Measurements from ENCODE around the gene ACSF2. TPM values are rescaled to one million over a fixed set of nuclear protein-coding genes. Genes with fewer than 3 reads are reported as not detected.
"Not testable (repeated sequence)": the region's sequence is repeated elsewhere in the genome, so short reads cannot be mapped to it uniquely, and the experiment has no call there.

The ACSF2 gene
- total RNA-seq, 1 donor from 2014 or later: 8.8 TPM

DNA sequence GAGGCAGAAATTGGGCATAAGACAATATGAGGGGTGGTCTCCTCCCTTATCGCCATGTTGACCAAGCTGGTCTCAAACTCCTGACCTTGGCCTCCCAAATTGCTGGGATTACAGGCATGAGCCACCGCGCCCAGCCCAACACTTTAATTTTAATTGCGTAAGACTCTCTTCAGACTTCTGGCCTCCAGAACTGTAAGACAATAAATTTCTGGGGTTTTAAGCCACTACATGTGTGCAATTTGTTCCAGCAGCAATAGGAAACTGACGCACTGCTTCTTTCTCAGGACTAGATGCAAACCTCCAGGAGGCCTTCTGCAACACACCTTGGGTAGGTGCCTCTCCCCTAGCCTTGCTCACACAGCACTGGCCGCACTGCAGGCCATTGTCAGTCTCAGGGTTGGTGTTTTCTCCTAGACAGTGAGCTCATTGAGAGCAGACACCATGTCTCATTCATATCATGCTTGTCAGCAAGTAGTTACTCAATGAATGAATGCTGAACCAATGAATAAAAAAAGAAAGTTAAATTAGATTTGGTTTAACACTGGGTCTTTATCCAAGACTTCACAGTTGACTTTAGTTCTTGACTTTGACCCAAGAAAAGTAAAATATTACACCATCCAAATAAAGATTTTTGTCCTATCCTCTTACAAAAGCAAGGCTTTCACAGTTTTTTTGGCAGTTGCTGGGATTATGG, 5.5 kb upstream of the ACSF2 start:
- no peak overlapping the region for H3K27ac Mint-ChIP-seq
- H3K9me3 Mint-ChIP-seq: no peaks in the 10 kb centered on the region
- no peak for DNase-seq (ENCODE audit: low spot score)
- peaks cover 14% of the 10 kb centered on the region for H3K27me3 Mint-ChIP-seq (ENCODE audit: insufficient read depth)
- peaks cover 24% of the 10 kb centered on the region for H3K4me1 Mint-ChIP-seq (ENCODE audit: low read depth)
- H3K36me3 Mint-ChIP-seq (ENCODE audit: low read depth): peaks cover 2% of the 10 kb centered on the region
- intact Hi-C loops (cut with micrococcal nuclease): loop anchor here (1.0 kb wide), 1 partner anchor 23 kb away; the partner anchor contains the start of gene LRRC59
- no peak overlapping the region for H3K4me3 Mint-ChIP-seq

DNA sequence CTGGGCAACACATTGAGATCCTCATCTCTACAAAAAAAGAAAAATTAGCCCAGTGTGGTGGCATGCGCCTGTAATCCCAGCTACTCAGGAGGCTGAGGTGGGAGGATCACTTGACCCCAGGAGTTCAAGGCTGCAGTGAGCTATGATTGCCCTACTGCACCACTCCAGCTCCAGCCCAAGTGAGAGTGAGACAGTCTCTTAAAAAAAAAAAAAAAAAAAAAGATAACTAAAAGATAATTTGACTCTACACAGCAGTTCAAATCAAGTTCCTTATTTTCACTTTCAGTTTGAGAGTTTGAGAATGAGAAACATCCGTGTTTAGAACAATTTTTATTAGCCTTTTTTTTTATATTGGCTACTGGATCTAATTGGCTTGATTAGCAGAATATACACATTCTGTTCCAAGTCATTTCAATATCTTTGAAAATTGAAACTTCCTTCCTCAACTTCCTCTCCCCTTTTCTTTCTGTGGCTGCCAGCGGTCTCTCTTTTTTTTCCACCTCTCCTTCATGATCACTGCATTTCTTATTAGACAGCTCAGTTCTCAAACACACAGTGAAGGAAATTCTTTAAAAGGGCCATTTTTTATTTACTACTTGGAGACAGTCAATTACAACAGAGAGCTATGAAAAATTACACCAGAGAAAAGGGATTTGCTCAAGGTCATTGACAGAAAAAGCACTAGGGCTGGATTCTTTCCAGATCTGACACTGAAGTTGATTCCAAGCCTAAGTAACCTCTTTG, 4.5 kb upstream of the ACSF2 start:
- no peak for DNase-seq (ENCODE audit: low spot score)
- Mint-ChIP-seq H3K4me1 (ENCODE audit: low read depth) (peaks cover 27% of the 10 kb centered on the region), H3K4me3 (peak overlapping the region; percentile 77), H3K9me3 (no peaks in the 10 kb centered on the region), H3K27ac (peak overlapping the region; percentile 79), H3K36me3 (ENCODE audit: low read depth) (peaks cover 2% of the 10 kb centered on the region), H3K27me3 (ENCODE audit: insufficient read depth) (peaks cover 14% of the 10 kb centered on the region)
- intact Hi-C loops (cut with micrococcal nuclease): loop anchor here (1.0 kb wide), 1 partner anchor 24 kb away; the partner anchor contains the start of gene LRRC59

DNA sequence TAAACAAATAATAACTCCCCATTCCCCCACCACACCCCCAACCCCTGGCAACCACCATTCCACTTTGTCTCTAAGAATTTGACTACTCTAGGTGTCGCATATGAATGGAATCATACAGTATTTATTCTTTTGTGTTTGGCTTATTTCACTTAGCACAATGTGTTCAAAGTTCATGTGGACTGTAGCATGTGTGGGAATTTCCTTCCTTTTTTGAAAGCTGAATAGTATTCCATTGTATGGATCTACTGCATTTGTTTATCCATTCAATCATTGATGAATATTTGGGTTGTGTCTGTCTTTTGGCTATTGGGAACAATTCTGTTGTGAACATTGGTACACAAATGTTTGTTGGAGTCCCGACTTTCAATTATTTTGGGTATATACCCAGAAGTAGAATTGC, 3.3 kb upstream of the ACSF2 start:
- H3K4me1 Mint-ChIP-seq (ENCODE audit: low read depth): peaks cover 32% of the 10 kb centered on the region
- no peak overlapping the region for H3K4me3 Mint-ChIP-seq
- no peak for DNase-seq (ENCODE audit: low spot score)
- peaks cover 7% of the 10 kb centered on the region for H3K27me3 Mint-ChIP-seq (ENCODE audit: insufficient read depth)
- H3K36me3 Mint-ChIP-seq (ENCODE audit: low read depth): peaks cover 2% of the 10 kb centered on the region
- intact Hi-C loops (cut with micrococcal nuclease): no loop called here
- no peaks in the 10 kb centered on the region for H3K9me3 Mint-ChIP-seq
- no peak overlapping the region for H3K27ac Mint-ChIP-seq

DNA sequence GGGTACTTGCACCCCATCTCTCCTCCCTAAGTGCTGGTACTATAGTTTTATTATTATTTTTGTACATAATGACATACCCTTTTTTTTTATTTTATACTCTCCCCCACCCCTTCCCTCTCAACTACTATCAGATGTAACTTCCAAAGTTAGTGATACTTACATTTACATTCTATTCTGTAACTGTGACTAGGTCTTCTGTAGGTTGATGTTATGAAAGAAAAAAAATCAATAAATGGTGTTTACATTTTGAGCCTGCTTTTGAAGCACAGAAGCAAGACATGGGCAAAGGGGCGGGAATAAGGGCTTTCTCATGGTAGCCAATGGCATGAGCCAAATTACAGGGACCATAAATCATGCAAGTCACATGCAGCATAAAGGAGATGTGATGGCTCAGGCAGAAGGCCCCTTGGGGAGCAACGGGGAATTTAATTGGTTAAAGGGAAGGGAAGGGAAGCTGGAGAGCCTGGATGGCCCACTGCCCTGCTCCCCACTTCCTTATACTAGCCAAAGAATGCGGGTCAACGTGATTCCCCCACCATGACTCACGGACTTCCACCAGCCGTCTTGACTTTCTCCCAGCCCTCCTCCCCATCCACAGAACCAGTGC, 2.4 kb upstream of the ACSF2 start:
- no peak overlapping the region for H3K4me3 Mint-ChIP-seq
- H3K9me3 Mint-ChIP-seq: no peaks in the 10 kb centered on the region
- intact Hi-C loops (cut with micrococcal nuclease): no loop called here
- no peak overlapping the region for H3K27ac Mint-ChIP-seq
- peaks cover 2% of the 10 kb centered on the region for H3K36me3 Mint-ChIP-seq (ENCODE audit: low read depth)
- peaks cover 2% of the 10 kb centered on the region for H3K27me3 Mint-ChIP-seq (ENCODE audit: insufficient read depth)
- peaks cover 35% of the 10 kb centered on the region for H3K4me1 Mint-ChIP-seq (ENCODE audit: low read depth)
- no peak for DNase-seq (ENCODE audit: low spot score)

DNA sequence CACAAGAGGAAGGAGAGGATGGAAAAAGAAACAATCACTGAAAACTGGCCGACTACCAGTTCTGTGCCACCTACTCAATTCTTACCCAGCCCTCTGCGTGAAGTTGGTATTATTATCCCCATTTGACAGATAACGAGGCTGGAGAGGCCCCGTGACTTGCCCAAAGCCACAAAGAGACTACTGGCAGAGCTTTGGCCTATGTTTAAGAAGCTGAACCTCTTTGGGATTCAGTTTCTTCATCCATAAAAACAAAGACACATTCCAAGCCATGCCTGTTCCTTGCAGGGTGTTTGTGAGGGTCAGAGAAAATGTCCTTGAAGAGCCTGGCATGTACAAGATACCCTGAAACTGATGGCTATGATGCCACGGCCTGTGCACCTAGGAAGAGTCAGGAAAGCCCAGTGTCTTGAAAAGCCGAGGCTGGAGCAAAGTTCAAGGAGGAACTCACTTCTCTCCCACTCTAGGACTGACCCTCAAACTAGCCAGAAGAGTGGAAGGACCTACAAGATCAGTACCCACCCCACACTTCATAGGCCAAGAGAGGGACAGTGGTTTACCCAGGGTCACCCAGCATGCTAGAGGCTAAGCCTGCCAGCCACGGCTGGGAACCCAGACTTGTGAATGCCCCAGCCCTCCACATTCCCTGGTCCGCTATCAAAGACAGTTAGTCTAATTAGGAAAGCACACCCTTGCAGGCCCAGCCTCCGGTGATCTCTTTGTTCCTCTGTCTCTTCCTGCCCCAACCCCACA, 1.6 kb upstream of the ACSF2 start:
- Mint-ChIP-seq H3K9me3 (no peaks in the 10 kb centered on the region), H3K27ac (no peak overlapping the region), H3K36me3 (ENCODE audit: low read depth) (peaks cover 2% of the 10 kb centered on the region), H3K4me3 (peak overlapping the region; percentile 87), H3K27me3 (ENCODE audit: insufficient read depth) (no peaks in the 10 kb centered on the region), H3K4me1 (ENCODE audit: low read depth) (peaks cover 35% of the 10 kb centered on the region)
- intact Hi-C loops (cut with micrococcal nuclease): no loop called here
- no peak for DNase-seq (ENCODE audit: low spot score)

DNA sequence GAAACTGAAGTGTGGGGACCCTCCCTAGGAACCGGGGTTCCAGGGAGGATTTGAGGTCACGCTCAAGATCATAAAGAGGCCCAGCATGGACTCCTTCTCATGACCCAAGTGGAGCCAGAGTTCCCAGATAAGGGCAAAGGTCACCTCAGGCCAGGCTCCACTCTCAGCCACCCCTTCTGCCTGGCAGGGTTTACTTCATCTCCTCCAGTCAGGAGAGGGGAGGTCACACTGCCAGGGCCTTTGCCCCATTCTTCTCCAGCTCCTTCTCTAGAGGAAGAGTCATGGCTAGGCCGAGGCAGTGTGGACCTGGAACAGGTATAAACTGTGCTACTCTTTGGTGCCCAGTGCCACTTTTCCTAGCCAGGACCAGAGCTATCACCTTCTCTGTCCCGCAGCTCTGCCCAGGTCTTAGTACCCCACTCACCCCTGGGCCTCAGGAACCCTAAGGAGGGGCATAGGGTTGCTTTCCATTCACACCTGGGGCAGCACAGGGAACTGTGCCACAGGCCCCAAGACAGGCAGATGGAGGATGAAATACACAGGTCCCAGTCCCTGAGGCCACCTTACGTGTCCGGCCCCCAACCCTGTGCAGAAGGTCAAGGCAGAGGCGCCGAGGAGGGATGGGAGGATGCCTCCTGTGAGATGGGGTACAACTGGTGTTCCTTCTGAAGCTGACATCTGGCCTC, 879 bp upstream of the ACSF2 start:
- intact Hi-C loops (cut with micrococcal nuclease): no loop called here
- DNase-seq (ENCODE audit: low spot score): no peak
- no peaks in the 10 kb centered on the region for H3K9me3 Mint-ChIP-seq
- H3K4me3 Mint-ChIP-seq: peak overlapping the region; percentile 87
- H3K36me3 Mint-ChIP-seq (ENCODE audit: low read depth): peaks cover 2% of the 10 kb centered on the region
- H3K27ac Mint-ChIP-seq: peak overlapping the region; percentile 65
- no peaks in the 10 kb centered on the region for H3K27me3 Mint-ChIP-seq (ENCODE audit: insufficient read depth)
- H3K4me1 Mint-ChIP-seq (ENCODE audit: low read depth): peaks cover 35% of the 10 kb centered on the region

DNA sequence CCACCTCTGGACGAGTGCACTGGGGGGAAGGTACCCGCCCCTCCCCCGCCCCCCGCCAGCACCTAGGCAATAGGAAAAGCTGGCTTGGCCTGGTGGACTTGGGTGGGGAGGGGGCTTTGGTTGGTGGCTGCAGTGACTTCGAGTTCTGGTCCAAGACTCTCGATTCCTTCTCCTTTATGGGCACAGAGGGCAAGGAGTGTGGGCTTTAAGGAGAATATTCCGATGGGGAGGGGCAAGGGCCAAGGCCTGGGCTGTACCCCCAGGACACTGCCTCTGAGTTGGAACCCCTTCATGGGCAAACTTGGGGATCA, 409 bp downstream of the ACSF2 start:
- Mint-ChIP-seq H3K27ac (no peak overlapping the region), H3K9me3 (no peaks in the 10 kb centered on the region), H3K4me1 (ENCODE audit: low read depth) (peaks cover 31% of the 10 kb centered on the region)

DNA sequence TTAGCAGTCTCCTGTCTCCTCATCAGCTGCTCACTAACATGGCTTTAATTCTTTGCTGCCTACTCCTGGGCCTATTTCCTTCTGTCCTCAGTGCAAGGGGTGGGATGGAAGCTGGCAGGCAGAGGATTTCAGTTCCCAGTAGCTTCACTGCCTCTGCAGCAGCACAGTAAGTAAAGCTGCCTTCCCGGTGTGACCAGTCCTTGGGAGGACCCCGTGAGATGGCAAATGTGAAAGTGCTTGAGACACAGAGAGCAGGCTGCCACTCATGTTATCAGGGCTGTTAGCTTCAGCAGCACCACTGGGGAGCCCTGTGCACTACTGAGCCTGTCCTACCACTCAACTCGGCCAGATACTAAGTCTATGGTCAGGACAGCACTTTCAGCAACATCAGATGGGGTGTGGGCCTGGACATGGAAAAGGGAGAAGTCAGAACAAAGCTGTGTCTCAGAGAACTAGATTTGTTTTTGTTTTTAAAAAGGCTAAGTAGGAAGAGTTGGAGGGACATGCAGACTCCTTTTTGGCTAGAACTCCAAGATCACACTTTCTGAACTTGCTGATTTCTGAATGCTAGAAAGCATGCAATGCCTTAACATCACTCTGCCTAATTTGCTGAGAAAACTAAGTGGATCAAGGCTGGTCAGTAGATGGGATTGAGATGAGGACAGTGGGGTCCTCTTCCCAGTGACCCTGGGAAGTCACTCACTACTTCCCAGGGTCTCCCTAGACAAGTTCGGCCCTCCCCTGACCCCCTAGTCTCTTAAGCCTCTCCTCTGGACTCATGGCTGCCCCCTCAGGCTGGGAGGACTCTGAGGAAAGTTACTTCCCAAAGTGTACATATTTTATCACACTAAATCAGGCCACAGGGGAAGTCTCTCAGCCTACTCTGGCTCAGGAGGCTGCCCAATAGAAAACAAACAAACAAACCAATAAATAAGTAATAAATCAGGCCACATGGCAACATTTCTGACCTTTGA, 1.1 kb downstream of the ACSF2 start:
- DNase-seq (ENCODE audit: low spot score): peak; percentile 18
- Mint-ChIP-seq H3K27ac (peak overlapping the region; percentile 72), H3K4me3 (peak overlapping the region; percentile 91), H3K36me3 (ENCODE audit: low read depth) (no peaks in the 10 kb centered on the region), H3K4me1 (ENCODE audit: low read depth) (peaks cover 26% of the 10 kb centered on the region), H3K27me3 (ENCODE audit: insufficient read depth) (no peaks in the 10 kb centered on the region), H3K9me3 (no peaks in the 10 kb centered on the region)
- intact Hi-C loops (cut with micrococcal nuclease): loop anchor here (1.0 to 2.0 kb wide), 3 partner anchors 30 to 54 kb away; partner anchors contain the start of genes EME1, LRRC59 and MRPL27

More for the DNA sequence above, 409 bp downstream of the ACSF2 start:
- Mint-ChIP-seq H3K27me3 (ENCODE audit: insufficient read depth) (no peaks in the 10 kb centered on the region), H3K36me3 (ENCODE audit: low read depth) (peaks cover 2% of the 10 kb centered on the region), H3K4me3 (peak overlapping the region; percentile 91)
- no peak for DNase-seq (ENCODE audit: low spot score)
- intact Hi-C loops (cut with micrococcal nuclease): loop anchor here (1.0 to 2.0 kb wide), 2 partner anchors 29 to 54 kb away; partner anchors contain the start of genes EME1, LRRC59 and MRPL27

DNA sequence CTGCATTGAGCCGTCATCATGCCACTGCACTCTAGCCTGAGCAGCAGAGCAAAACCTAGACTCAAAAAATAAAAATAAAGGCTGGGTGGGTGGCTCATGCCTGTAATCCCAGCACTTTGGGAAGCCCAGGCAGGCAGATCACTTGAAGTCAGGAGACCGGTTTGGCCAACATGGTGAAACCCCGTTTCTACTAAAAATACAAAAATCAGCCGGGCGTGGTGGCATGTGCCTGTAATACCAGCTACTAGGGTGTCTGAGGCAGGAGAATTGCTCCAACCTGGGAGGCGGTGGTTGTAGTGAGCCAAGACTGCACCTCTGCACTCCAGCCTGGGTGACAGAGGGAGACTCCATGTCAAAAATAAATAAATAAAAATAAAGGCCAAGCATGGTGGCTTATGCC, 2.1 kb downstream of the ACSF2 start:
- H3K27ac Mint-ChIP-seq; H3K9me3 Mint-ChIP-seq; DNase-seq (ENCODE audit: low spot score); H3K4me3 Mint-ChIP-seq; H3K27me3 Mint-ChIP-seq (ENCODE audit: insufficient read depth); H3K36me3 Mint-ChIP-seq (ENCODE audit: low read depth); intact Hi-C loops (cut with micrococcal nuclease): not testable (repeated sequence)
- H3K4me1 Mint-ChIP-seq (ENCODE audit: low read depth): peaks cover 26% of the 10 kb centered on the region

DNA sequence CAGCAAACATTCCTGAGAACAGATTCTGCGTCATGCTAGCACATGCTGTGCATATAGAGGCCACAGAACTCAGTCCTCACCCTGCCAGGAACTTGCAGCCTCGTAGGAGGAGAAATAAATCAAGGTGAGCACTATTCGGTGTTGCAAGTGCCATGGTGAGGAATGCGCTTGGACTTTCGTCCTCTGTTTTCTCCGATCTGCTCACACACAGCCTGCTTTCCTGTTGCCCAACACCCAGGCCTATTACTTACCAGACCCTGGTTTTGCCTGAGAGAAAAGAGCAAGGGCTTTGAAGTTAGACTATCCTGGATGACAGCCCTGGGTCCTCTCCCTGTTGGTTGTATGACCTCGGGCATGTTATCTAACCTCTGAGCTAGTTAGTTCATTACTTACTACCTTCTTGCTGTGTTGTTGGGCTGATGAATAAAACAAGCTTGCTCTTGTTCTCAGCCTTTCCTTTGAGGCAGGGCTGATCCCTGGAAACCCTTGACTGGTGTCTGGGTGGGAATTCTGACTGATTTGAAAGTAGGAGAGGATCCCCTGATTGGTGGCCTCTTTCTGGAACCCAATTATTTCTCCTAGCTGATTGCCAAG, 2.9 kb downstream of the ACSF2 start:
- H3K4me1 Mint-ChIP-seq (ENCODE audit: low read depth): peaks cover 26% of the 10 kb centered on the region
- no peaks in the 10 kb centered on the region for H3K36me3 Mint-ChIP-seq (ENCODE audit: low read depth)
- intact Hi-C loops (cut with micrococcal nuclease): no loop called here
- no peak overlapping the region for H3K27ac Mint-ChIP-seq
- H3K27me3 Mint-ChIP-seq (ENCODE audit: insufficient read depth): no peaks in the 10 kb centered on the region
- no peak overlapping the region for H3K4me3 Mint-ChIP-seq
- H3K9me3 Mint-ChIP-seq: no peaks in the 10 kb centered on the region
- DNase-seq (ENCODE audit: low spot score): no peak

DNA sequence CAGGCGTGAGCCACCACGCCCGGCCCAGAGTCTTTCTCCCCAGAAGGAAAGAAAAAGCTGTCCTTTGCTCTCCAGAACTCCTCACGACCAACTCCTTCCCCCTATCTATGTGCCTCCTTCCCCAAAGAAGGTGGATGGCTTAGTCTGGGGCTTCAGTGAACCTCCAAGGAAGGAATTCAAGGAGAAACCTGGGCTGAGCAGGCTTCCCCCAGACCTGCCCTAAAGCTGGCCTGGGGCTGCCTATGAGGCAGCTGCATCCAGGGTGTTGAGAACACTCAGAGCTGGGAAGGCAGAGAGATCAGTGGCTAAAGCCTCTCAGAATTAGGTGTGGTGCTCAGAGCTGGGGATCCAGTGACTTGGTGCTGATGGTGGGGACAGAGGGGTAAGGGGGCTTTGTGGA, 3.8 kb downstream of the ACSF2 start:
- intact Hi-C loops (cut with micrococcal nuclease): no loop called here
- no peak overlapping the region for H3K4me3 Mint-ChIP-seq
- peaks cover 1% of the 10 kb centered on the region for H3K36me3 Mint-ChIP-seq (ENCODE audit: low read depth)
- H3K9me3 Mint-ChIP-seq: no peaks in the 10 kb centered on the region
- DNase-seq (ENCODE audit: low spot score): no peak
- H3K27ac Mint-ChIP-seq: no peak overlapping the region
- peaks cover 25% of the 10 kb centered on the region for H3K4me1 Mint-ChIP-seq (ENCODE audit: low read depth)
- H3K27me3 Mint-ChIP-seq (ENCODE audit: insufficient read depth): no peaks in the 10 kb centered on the region
